ENCODE data around the gene TSSK2. TPM values are rescaled to one million over a fixed set of nuclear protein-coding genes. Genes with fewer than 3 reads are reported as not detected.
"Not testable (repeated sequence)": the region's sequence is repeated elsewhere in the genome, so short reads cannot be mapped to it uniquely, and the experiment has no call there.

Gene TSSK2
- polyA plus RNA-seq (2013), result not detected

DNA sequence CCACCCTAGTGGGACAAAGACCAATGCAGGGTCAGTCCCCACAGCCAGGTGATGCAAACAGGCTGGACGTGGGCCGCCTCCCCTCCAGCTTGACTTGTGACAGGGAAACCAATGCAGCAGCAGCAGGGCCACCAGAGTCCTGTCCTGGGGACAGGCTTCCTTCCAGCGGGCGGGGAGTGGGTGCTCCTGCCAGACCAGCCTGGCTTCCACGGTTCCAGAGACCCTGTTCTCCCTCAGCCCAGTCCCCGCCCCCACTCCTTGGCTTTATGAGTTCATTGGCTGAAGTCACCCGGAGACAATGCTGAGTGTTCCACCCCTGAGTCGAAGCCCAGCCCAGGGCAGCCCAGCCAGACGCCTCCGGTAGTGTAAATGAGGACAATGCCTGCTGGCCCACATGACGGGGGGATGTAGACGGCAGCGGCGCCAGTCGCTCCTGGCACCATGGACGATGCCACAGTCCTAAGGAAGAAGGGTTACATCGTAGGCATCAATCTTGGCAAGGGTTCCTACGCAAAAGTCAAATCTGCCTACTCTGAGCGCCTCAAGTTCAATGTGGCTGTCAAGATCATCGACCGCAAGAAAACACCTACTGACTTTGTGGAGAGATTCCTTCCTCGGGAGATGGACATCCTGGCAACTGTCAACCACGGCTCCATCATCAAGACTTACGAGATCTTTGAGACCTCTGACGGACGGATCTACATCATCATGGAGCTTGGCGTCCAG, at the start of gene TSSK2:
Gene TSSK2, plus strand, starts transcription at position 350 of the 726 bp plus-strand sequence. Its CDS starts 92 bp downstream, at position 442.
- Histone ChIP-seq H3K36me3 (ENCODE audit: control insufficient read depth in 4 of 4, insufficient read depth in 4 of 4, low read length in 3 of 4) (peaks cover 4 to 41% (median 29%) of the 10 kb centered on the region in 4 experiments), H3K27ac (ENCODE audit: insufficient read depth in 1 of 2, low read depth in 1 of 2, low read length in 2 of 2, poor library complexity in 1 of 2, severe bottlenecking in 2 of 2) (no peak within 1 kb of the TSS), H3K4me3 (ENCODE audit: control insufficient read depth in 1 of 7, extremely low read depth in 1 of 7, insufficient read depth in 4 of 7, low read depth in 2 of 7, low read length in 6 of 7) (no peak within 1 kb of the TSS), H3K27me3 (replicated peaks in 2 of 5; ENCODE audit: control insufficient read depth in 4 of 5, insufficient read depth in 5 of 5, low read length in 4 of 5) (no peaks in the 10 kb centered on the region), H3K4me1 (ENCODE audit: control extremely low read depth in 1 of 4, control insufficient read depth in 4 of 4, insufficient read depth in 4 of 4, low read length in 3 of 4) (no peaks in the 10 kb centered on the region), H3K9me3 (ENCODE audit: control extremely low read depth in 1 of 5, control insufficient read depth in 4 of 5, insufficient read depth in 2 of 5, low read depth in 1 of 5, low read length in 4 of 5) (no peaks in the 10 kb centered on the region)
- CTCF ChIA-PET, result interaction anchor here (1.0 kb wide), 1 partner anchor 16 kb away, joined by 3 read pairs; no protein-coding TSS in a partner anchor
- DNase-seq, result no peak
- 96% methylated on average over 27 of the region's 27 CpGs for WGBS (ENCODE audit: insufficient coverage)
- POLR2A ChIA-PET, result no interaction called here

DNA sequence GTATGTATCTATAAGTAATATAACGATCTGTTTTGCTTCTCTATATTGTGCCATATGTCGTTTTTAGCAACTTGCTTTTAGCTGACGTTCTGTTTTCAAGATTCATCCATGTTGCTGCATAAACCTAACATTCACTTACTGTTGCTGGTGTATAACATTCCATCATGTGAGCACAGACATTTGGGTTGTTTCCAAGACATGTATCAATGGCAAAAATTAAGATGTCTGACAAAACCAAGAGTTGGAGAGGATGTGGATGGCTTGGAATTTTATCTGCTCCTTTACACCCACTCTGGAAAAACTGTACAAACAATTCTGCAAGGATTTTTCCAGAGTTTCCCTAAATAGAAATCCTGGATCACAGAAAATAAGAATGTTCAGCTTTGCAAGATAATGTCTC, 49.8 kb upstream of the TSSK2 start:
- Histone ChIP-seq H3K4me3 (ENCODE audit: control insufficient read depth in 1 of 7, extremely low read depth in 1 of 7, insufficient read depth in 4 of 7, low read depth in 2 of 7, low read length in 6 of 7) (no peak overlapping the region), H3K27ac (ENCODE audit: insufficient read depth in 1 of 2, low read depth in 1 of 2, low read length in 2 of 2, poor library complexity in 1 of 2, severe bottlenecking in 2 of 2) (no peak overlapping the region), H3K27me3 (replicated peaks in 2 of 5; ENCODE audit: control insufficient read depth in 4 of 5, insufficient read depth in 5 of 5, low read length in 4 of 5) (no peaks in the 10 kb centered on the region), H3K9me3 (ENCODE audit: control extremely low read depth in 1 of 5, control insufficient read depth in 4 of 5, insufficient read depth in 2 of 5, low read depth in 1 of 5, low read length in 4 of 5) (no peaks in the 10 kb centered on the region), H3K4me1 (ENCODE audit: control extremely low read depth in 1 of 4, control insufficient read depth in 4 of 4, insufficient read depth in 4 of 4, low read length in 3 of 4) (peaks cover 9 to 14% (median 12%) of the 10 kb centered on the region in 4 experiments), H3K36me3 (ENCODE audit: control insufficient read depth in 4 of 4, insufficient read depth in 4 of 4, low read length in 3 of 4) (peaks cover 5 to 18% (median 12%) of the 10 kb centered on the region in 4 experiments)
- DNase-seq, result no peak
- CTCF ChIA-PET, result no interaction called here
- 90% methylated on average over 2 of the region's 3 CpGs for WGBS (ENCODE audit: insufficient coverage)
- POLR2A ChIA-PET, result no interaction called here

GRCh38 chr22:19082101-19082500, 49.0 kb upstream of the TSSK2 start:
- H3K27ac ChIP-seq (ENCODE audit: insufficient read depth in 1 of 2, low read depth in 1 of 2, low read length in 2 of 2, poor library complexity in 1 of 2, severe bottlenecking in 2 of 2), result no peak overlapping the region
- H3K36me3 ChIP-seq (ENCODE audit: control insufficient read depth in 4 of 4, insufficient read depth in 4 of 4, low read length in 3 of 4), result peaks cover 5 to 18% (median 12%) of the 10 kb centered on the region in 4 experiments
- POLR2A ChIA-PET, result no interaction called here
- no peaks in the 10 kb centered on the region for H3K27me3 ChIP-seq (replicated peaks in 2 of 5; ENCODE audit: control insufficient read depth in 4 of 5, insufficient read depth in 5 of 5, low read length in 4 of 5)
- DNase-seq, result no peak
- H3K4me3 ChIP-seq (ENCODE audit: control insufficient read depth in 1 of 7, extremely low read depth in 1 of 7, insufficient read depth in 4 of 7, low read depth in 2 of 7, low read length in 6 of 7), result no peak overlapping the region
- 100% methylated on average over 1 of the region's 3 CpGs for WGBS (ENCODE audit: insufficient coverage)
- no peaks in the 10 kb centered on the region for H3K9me3 ChIP-seq (ENCODE audit: control extremely low read depth in 1 of 5, control insufficient read depth in 4 of 5, insufficient read depth in 2 of 5, low read depth in 1 of 5, low read length in 4 of 5)
- H3K4me1 ChIP-seq (ENCODE audit: control extremely low read depth in 1 of 4, control insufficient read depth in 4 of 4, insufficient read depth in 4 of 4, low read length in 3 of 4), result peaks cover 9 to 22% (median 16%) of the 10 kb centered on the region in 4 experiments
- CTCF ChIA-PET, result no interaction called here

- peaks cover 9 to 28% (median 19%) of the 10 kb centered on the region in 4 experiments for H3K4me1 ChIP-seq (ENCODE audit: control extremely low read depth in 1 of 4, control insufficient read depth in 4 of 4, insufficient read depth in 4 of 4, low read length in 3 of 4)
- no peak for DNase-seq
- no peak overlapping the region for H3K4me3 ChIP-seq (ENCODE audit: control insufficient read depth in 1 of 7, extremely low read depth in 1 of 7, insufficient read depth in 4 of 7, low read depth in 2 of 7, low read length in 6 of 7)
- H3K36me3 ChIP-seq (ENCODE audit: control insufficient read depth in 4 of 4, insufficient read depth in 4 of 4, low read length in 3 of 4), result peaks cover 5 to 18% (median 11%) of the 10 kb centered on the region in 4 experiments
- POLR2A ChIA-PET, result no interaction called here
- WGBS (ENCODE audit: insufficient coverage), result 96% methylated on average over 12 of the region's 13 CpGs
- CTCF ChIA-PET, result no interaction called here
- no peak overlapping the region for H3K27ac ChIP-seq (ENCODE audit: insufficient read depth in 1 of 2, low read depth in 1 of 2, low read length in 2 of 2, poor library complexity in 1 of 2, severe bottlenecking in 2 of 2)
- no peaks in the 10 kb centered on the region for H3K9me3 ChIP-seq (ENCODE audit: control extremely low read depth in 1 of 5, control insufficient read depth in 4 of 5, insufficient read depth in 2 of 5, low read depth in 1 of 5, low read length in 4 of 5)
- no peaks in the 10 kb centered on the region for H3K27me3 ChIP-seq (replicated peaks in 2 of 5; ENCODE audit: control insufficient read depth in 4 of 5, insufficient read depth in 5 of 5, low read length in 4 of 5)
These were observed 48.3 kb upstream of the TSSK2 start for GRCh38 chr22:19082793-19083192.

- Histone ChIP-seq H3K36me3 (ENCODE audit: control insufficient read depth in 4 of 4, insufficient read depth in 4 of 4, low read length in 3 of 4) (peaks cover 6 to 15% (median 11%) of the 10 kb centered on the region in 4 experiments), H3K4me1 (ENCODE audit: control extremely low read depth in 1 of 4, control insufficient read depth in 4 of 4, insufficient read depth in 4 of 4, low read length in 3 of 4) (peaks cover 12 to 42% (median 32%) of the 10 kb centered on the region in 4 experiments)
- H3K27me3 ChIP-seq (replicated peaks in 2 of 5; ENCODE audit: control insufficient read depth in 4 of 5, insufficient read depth in 5 of 5, low read length in 4 of 5); H3K4me3 ChIP-seq (ENCODE audit: control insufficient read depth in 1 of 7, extremely low read depth in 1 of 7, insufficient read depth in 4 of 7, low read depth in 2 of 7, low read length in 6 of 7); H3K9me3 ChIP-seq (ENCODE audit: control extremely low read depth in 1 of 5, control insufficient read depth in 4 of 5, insufficient read depth in 2 of 5, low read depth in 1 of 5, low read length in 4 of 5); H3K27ac ChIP-seq (ENCODE audit: insufficient read depth in 1 of 2, low read depth in 1 of 2, low read length in 2 of 2, poor library complexity in 1 of 2, severe bottlenecking in 2 of 2); POLR2A ChIA-PET; CTCF ChIA-PET; DNase-seq: not testable (repeated sequence)
- 96% methylated on average over 21 of the region's 30 CpGs for WGBS (ENCODE audit: insufficient coverage)
These were observed 47.0 kb upstream of the TSSK2 start for GRCh38 chr22:19084126-19084525.

DNA sequence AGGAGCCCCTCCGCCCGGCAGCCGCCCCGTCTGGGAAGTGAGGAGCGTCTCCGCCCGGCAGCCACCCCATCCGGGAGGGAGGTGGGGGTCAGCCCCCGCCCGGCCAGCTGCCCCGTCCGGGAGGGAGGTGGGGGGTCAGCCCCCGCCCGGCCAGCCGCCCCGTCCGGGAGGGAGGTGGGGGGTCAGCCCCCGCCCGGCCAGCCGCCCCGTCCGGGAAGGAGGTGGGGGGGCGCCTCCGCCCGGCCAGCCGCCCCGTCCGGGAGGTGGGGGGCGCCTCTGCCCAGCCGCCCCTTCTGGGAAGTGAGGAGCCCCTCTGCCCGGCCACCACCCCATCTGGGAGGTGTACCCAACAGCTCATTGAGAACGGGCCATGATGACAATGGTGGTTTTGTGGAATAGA, 46.5 kb upstream of the TSSK2 start:
- not testable (repeated sequence) for DNase-seq; H3K27ac ChIP-seq (ENCODE audit: insufficient read depth in 1 of 2, low read depth in 1 of 2, low read length in 2 of 2, poor library complexity in 1 of 2, severe bottlenecking in 2 of 2); H3K4me3 ChIP-seq (ENCODE audit: control insufficient read depth in 1 of 7, extremely low read depth in 1 of 7, insufficient read depth in 4 of 7, low read depth in 2 of 7, low read length in 6 of 7); H3K9me3 ChIP-seq (ENCODE audit: control extremely low read depth in 1 of 5, control insufficient read depth in 4 of 5, insufficient read depth in 2 of 5, low read depth in 1 of 5, low read length in 4 of 5); H3K27me3 ChIP-seq (replicated peaks in 2 of 5; ENCODE audit: control insufficient read depth in 4 of 5, insufficient read depth in 5 of 5, low read length in 4 of 5)
- ChIA-PET POLR2A (interaction anchor here (0.6 kb wide), 1 partner anchor 1583 kb away, joined by 3 read pairs; no protein-coding TSS in a partner anchor), CTCF (interaction anchor here (1.1 to 1.5 kb wide), 3 partner anchors 11 to 60 kb away, joined by 3 to 5 read pairs (median 3); partner anchors contain the start of gene ESS2)
- H3K36me3 ChIP-seq (ENCODE audit: control insufficient read depth in 4 of 4, insufficient read depth in 4 of 4, low read length in 3 of 4), result peaks cover 6 to 12% (median 9%) of the 10 kb centered on the region in 4 experiments
- H3K4me1 ChIP-seq (ENCODE audit: control extremely low read depth in 1 of 4, control insufficient read depth in 4 of 4, insufficient read depth in 4 of 4, low read length in 3 of 4), result peaks cover 12 to 46% (median 35%) of the 10 kb centered on the region in 4 experiments
- WGBS (ENCODE audit: insufficient coverage), result no CpG with 5 or more reads among the region's 32 CpGs

GRCh38 chr22:19085233-19085718, 45.8 kb upstream of the TSSK2 start:
- ChIA-PET CTCF (interaction anchor here (1.1 to 1.5 kb wide), 3 partner anchors 12 to 59 kb away, joined by 3 to 5 read pairs (median 3); partner anchors contain the start of gene ESS2), POLR2A (interaction anchor here (0.6 kb wide), 1 partner anchor 1584 kb away, joined by 3 read pairs; no protein-coding TSS in a partner anchor)
- WGBS (ENCODE audit: insufficient coverage), result 0% methylated on average over 1 of the region's 1 CpG
- Histone ChIP-seq H3K4me1 (ENCODE audit: control extremely low read depth in 1 of 4, control insufficient read depth in 4 of 4, insufficient read depth in 4 of 4, low read length in 3 of 4) (peaks cover 12 to 46% (median 35%) of the 10 kb centered on the region in 4 experiments), H3K27ac (ENCODE audit: insufficient read depth in 1 of 2, low read depth in 1 of 2, low read length in 2 of 2, poor library complexity in 1 of 2, severe bottlenecking in 2 of 2) (peak overlapping the region in 1 of 2 experiments; percentile 44), H3K36me3 (ENCODE audit: control insufficient read depth in 4 of 4, insufficient read depth in 4 of 4, low read length in 3 of 4) (peaks cover 3 to 7% (median 5%) of the 10 kb centered on the region in 4 experiments), H3K4me3 (ENCODE audit: control insufficient read depth in 1 of 7, extremely low read depth in 1 of 7, insufficient read depth in 4 of 7, low read depth in 2 of 7, low read length in 6 of 7) (peak overlapping the region in 3 of 7 experiments; percentile 3 to 45 (median 16)), H3K9me3 (ENCODE audit: control extremely low read depth in 1 of 5, control insufficient read depth in 4 of 5, insufficient read depth in 2 of 5, low read depth in 1 of 5, low read length in 4 of 5) (no peaks in the 10 kb centered on the region), H3K27me3 (replicated peaks in 2 of 5; ENCODE audit: control insufficient read depth in 4 of 5, insufficient read depth in 5 of 5, low read length in 4 of 5) (no peaks in the 10 kb centered on the region)
- peak in 2 of 3 donors; percentile 32 to 44 for DNase-seq
